HFF-Myc (cell line): ENCODE measurements around the gene PACS1.
"Not testable (repeated sequence)": the region's sequence is repeated elsewhere in the genome, so short reads cannot be mapped to it uniquely, and the experiment has no call there.

Experiments used
- DNase-seq: peaks from one replicate; pipeline ENCODE4 v3.0.0-alpha.2; 2011; ENCODE audit warnings: low read depth; ENCODE audit errors: extremely low read depth
- H3K4me3 ChIP-seq: replicated peaks from 2 replicates; pipeline ENCODE4 v1.5.1; 2011; ENCODE audit warnings: low read depth, mild to moderate bottlenecking, control low read depth, low read length
- TF ChIP-seq, protein P1 (sequence below): IDR thresholded peaks from 2 replicates; pipeline ENCODE4 v1.5.1; 2012; ENCODE audit warnings: mild to moderate bottlenecking, low read depth, low read length, control low read depth; ENCODE audit errors: missing control alignments

The PACS1 gene

DNA sequence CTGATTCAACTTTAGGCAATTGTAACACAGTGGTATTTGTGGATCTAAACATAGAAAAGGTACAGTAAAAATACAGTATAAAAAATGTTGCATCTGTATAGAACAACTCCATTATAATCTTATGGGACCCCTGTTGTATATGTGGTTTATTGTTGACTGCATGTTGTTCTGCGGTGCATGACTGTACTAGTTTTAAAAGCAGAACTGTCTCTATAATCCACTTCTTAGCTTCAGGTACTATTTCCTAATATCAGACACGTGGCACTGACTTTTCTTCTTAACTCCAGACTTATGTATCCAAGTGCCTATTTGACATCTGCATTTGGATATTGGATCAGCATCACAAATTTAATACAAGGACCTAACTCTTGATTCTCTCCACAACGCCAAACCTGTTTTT is 41.1 kb downstream of the PACS1 start:
- TF ChIP-seq, protein P1, sequence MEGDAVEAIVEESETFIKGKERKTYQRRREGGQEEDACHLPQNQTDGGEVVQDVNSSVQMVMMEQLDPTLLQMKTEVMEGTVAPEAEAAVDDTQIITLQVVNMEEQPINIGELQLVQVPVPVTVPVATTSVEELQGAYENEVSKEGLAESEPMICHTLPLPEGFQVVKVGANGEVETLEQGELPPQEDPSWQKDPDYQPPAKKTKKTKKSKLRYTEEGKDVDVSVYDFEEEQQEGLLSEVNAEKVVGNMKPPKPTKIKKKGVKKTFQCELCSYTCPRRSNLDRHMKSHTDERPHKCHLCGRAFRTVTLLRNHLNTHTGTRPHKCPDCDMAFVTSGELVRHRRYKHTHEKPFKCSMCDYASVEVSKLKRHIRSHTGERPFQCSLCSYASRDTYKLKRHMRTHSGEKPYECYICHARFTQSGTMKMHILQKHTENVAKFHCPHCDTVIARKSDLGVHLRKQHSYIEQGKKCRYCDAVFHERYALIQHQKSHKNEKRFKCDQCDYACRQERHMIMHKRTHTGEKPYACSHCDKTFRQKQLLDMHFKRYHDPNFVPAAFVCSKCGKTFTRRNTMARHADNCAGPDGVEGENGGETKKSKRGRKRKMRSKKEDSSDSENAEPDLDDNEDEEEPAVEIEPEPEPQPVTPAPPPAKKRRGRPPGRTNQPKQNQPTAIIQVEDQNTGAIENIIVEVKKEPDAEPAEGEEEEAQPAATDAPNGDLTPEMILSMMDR = no peak
- no peak for DNase-seq
- no peak overlapping the region for H3K4me3 ChIP-seq

DNA sequence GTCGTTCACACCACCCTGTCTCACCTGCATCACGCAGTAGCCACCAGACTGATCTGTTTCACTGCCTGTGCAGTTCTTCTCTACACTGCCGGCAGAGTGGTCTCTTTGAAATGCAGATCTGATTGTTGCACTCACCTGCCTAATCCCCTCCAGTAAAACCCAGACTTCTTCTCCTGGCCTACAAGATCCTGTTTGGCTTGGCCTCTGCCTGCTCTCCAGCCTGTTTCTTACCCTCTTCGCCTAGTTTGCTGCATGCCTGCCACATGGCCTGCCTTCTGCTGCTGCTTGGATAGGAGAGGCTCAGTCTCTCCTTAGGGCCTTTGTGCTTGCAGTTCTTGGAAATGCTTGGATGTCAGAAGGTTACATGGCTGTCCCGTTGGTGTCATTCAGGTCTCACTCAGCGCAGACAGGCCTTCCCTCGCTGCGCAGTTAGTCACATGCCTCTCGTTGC is 42.0 kb downstream of the PACS1 start:
- no peak overlapping the region for H3K4me3 ChIP-seq
- no peak for DNase-seq
- TF ChIP-seq, protein P1 = no peak

DNA sequence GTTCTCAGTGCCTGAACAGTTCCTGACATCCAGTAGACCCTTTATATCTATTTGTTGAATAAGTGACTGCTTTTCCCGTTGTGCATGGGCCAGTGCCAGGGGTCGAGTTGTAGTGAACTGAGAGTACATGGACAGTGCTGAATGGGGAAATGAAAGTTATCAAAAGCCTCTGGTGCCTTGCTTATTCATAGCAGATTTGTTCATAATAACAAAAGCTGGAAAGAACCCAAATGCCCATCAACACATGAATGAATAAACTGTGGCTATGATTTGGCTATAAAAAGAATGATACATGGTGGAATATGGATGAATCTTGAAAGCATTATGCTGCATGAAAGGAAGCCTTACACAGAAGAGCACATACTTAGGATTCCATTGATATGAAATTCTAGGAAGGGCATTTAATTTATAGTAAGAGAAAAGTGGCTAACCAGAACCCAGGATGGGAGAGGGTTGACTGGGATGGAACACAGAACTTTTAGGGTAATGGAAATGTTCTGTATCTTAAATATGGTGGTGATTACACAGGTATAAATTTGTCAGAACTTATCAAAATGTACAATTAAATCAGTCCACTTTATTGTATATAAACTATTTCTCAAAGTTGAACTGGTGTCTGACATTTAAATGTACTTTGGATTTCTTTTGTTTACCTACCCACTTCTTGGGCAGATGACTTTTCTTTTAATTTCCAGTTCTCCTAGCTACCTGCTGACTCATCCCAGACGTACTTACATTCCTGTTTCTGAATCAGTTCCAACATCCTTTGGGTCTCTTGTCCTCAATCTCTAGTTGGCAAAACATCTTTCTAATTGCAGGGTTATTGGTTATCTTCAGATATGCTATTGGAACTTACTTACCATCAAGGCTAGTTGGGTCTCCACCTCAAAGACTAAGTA is 42.8 kb downstream of the PACS1 start:
- H3K4me3 ChIP-seq = no peak overlapping the region
- peak; percentile 53 for DNase-seq
- TF ChIP-seq, protein P1 = no peak

DNA sequence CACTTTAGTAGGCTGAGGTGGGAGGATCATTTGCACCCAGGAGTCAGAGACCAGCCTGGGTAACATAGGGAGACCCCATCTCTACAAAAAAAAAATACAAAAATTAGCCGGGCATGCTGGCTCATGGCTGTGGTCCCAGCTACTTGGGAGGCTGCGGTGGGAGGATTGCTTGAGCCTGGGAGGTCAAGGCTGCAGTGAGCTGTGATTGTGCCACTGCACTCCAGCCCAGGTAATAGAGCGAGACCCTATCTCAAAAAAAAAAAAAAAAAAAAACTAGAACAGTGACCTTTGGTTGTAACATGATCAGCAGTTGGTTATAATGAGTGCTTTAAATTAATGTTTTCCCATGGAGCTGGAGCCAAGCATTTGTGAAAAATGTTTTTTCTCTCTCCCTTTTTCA is 44.9 kb downstream of the PACS1 start:
- DNase-seq, H3K4me3 ChIP-seq: not testable (repeated sequence)

DNA sequence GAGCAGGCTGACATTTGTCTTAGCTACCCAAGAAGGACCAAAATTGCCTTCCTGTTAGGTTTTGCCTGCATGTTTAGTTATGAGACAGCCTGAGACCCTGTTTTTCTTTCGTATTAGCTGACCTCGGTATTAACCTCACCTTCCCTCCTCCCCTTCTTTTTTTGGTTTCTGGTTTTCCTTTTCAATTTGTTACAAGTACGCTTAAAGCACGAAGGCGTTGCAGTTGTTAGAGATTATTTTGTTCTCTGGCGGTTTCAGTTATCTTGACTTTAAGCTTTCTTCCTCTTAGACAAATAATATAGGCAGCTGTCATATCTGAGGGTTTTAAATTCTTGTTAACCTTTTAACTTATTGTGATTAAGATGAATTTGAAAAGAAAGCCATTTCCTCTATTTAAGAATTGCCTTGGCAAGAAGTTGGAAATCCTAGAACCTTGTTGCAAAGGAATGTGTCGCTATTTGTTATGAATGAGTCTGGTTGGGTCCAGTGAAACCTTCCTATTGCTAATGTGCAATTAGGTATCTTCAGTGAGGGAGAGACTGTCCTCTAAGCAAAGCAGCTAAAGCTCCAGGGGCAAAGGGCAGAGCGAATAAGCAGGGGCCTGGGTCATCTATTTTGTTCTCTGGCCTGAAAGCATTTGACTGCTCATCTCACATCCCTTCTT is 45.7 kb downstream of the PACS1 start:
- no peak for DNase-seq
- no peak overlapping the region for H3K4me3 ChIP-seq
- TF ChIP-seq, protein P1 = no peak

DNA sequence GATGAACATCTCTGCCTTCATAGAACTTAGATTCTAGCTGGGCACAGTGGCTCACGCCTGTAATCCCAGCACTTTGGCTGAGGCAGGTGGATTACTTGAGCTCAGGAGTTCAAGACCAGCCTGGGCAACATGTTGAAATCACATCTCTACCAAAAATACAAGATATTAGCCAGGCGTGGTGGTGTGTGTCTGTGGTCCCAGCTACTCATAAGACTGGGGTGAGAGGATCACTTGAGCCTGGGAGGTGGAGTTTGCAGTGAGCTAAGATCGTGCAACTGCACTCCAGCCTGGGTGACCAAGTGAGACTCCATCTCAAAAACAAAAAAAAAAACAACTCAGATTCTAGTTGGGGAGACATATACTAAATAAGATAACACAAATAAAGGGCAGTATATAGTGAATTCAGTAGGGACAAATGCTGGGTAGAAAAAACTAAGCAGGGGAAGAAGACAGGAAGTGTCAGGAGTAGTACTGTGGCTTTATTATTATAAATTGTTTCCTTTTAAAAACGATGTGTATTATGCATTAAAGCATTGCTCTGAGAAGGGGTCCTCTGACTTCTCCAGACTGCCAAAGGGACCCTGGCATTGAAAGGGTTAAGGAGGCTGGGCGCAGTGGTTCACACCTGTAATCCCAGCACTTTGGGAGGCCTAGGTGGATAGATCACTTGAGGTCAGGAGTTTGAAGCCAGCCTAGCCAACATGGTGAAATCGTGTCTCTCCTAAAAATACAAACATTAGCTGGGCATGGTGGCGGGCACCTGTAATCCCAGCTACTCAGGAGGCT is 46.7 kb downstream of the PACS1 start:
- TF ChIP-seq, protein P1 = no peak
- no peak for DNase-seq
- no peak overlapping the region for H3K4me3 ChIP-seq

DNA sequence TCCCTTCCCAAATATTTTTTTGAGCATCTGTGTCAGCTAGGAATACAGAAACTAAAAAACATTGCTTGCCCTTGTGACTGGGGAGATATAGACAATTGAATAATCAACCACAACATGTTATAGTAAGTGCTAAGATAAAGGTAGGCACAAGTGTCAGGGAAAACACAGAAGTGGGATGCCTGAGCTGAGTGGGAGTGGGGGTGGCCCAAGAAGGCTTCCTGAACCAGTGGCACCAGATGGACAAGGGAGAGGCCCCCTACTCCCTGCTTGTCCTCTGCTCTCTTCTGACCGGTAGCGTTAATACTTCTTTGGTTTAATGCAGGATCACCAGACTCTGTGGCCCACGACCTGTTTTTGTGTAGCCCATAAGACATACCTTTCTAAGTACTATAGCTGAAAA is 48.8 kb downstream of the PACS1 start:
- TF ChIP-seq, protein P1 = no peak
- H3K4me3 ChIP-seq = no peak overlapping the region
- DNase-seq = no peak
